ENCODE measurements around the gene AGPAT4. TPM values are rescaled to one million over a fixed set of nuclear protein-coding genes. Genes with fewer than 3 reads are reported as not detected.
"Not testable (repeated sequence)": the region's sequence is repeated elsewhere in the genome, so short reads cannot be mapped to it uniquely, and the experiment has no call there.

Gene AGPAT4
- total and polyA plus RNA-seq, 2 donors (not counting 3 experiments of a cell fraction or from before 2014, with no cell fraction given) = 10.2 to 15.2 TPM

GRCh38 chr6:161316531-161316930 is 42.7 kb upstream of the AGPAT4 start:
- no peaks in the 10 kb centered on the region for H3K4me1 ChIP-seq (ENCODE audit: control insufficient read depth, extremely low read depth, insufficient read depth, low read length)
- no peak for DNase-seq (ENCODE audit: low read depth, low spot score)
- POLR2A ChIA-PET = no interaction called here
- no peaks in the 10 kb centered on the region for H3K9me1 ChIP-seq (replicated peaks; ENCODE audit: control insufficient read depth, extremely low read depth, insufficient read depth, low read length)
- H3K36me3 ChIP-seq (ENCODE audit: control insufficient read depth in 2 of 2, extremely low read depth in 1 of 2, insufficient read depth in 2 of 2, low read length in 2 of 2) = no peaks in the 10 kb centered on the region
- H4K20me1 ChIP-seq (replicated peaks; ENCODE audit: control insufficient read depth, extremely low read depth, insufficient read depth, low read length) = no peaks in the 10 kb centered on the region
- TF ChIP-seq JUN (IDR thresholded peaks at IDR 0.05; ENCODE audit: borderline replicate concordance, insufficient read depth, insufficient read length, low read depth) (no peak), POLR2AphosphoS5 (IDR thresholded peaks at IDR 0.05; ENCODE audit: insufficient read depth, low read depth, low read length) (no peak), CTCF (IDR thresholded peaks at IDR 0.05; ENCODE audit: extremely low read depth in 1 of 2, insufficient read depth in 1 of 2, low read depth in 1 of 2, low read length in 2 of 2) (no peak), GATA2 (IDR thresholded peaks at IDR 0.05; ENCODE audit: insufficient read depth, insufficient read length, low read depth, low read length) (no peak)
- no peaks in the 10 kb centered on the region for H3K79me2 ChIP-seq (ENCODE audit: control insufficient read depth, insufficient read depth, low read length)
- no peak overlapping the region for H3K9ac ChIP-seq (replicated peaks; ENCODE audit: extremely low read depth, insufficient read depth, low read length)
- CTCF ChIA-PET = interaction anchor here (0.8 kb wide), 1 partner anchor 55 kb away, joined by 3 read pairs; no protein-coding TSS in a partner anchor
- H3K9me3 ChIP-seq (replicated peaks; ENCODE audit: control insufficient read depth, insufficient read depth, low read length) = no peaks in the 10 kb centered on the region
- no peaks in the 10 kb centered on the region for H3K27me3 ChIP-seq (ENCODE audit: control insufficient read depth in 2 of 2, insufficient read depth in 2 of 2, low read length in 2 of 2)
- dilution Hi-C loops (cut with MboI; ENCODE audit: extremely low pct_ligation_motif_present, low sequenced_read_pairs) = no loop called here
- H3K27ac ChIP-seq (ENCODE audit: insufficient read depth, low read depth, low read length) = no peak overlapping the region
- no peak overlapping the region for H2AFZ ChIP-seq (ENCODE audit: low read depth, low read length)
- intact Hi-C loops (cut with micrococcal nuclease) = no loop called here
- no peak for FAIRE-seq
- H3K4me2 ChIP-seq (ENCODE audit: insufficient read depth, low read length) = no peak overlapping the region
- no TSS peak for BruUV-seq (replicated peaks)
- no peak overlapping the region for H3K4me3 ChIP-seq (replicated peaks in 1 of 3; ENCODE audit: insufficient read depth in 1 of 3, low read depth in 1 of 3, low read length in 3 of 3)

- H3K36me3 ChIP-seq (ENCODE audit: control insufficient read depth in 2 of 2, extremely low read depth in 1 of 2, insufficient read depth in 2 of 2, low read length in 2 of 2); BruUV-seq (replicated peaks); H3K9me1 ChIP-seq (replicated peaks; ENCODE audit: control insufficient read depth, extremely low read depth, insufficient read depth, low read length); H3K4me3 ChIP-seq (replicated peaks in 1 of 3; ENCODE audit: insufficient read depth in 1 of 3, low read depth in 1 of 3, low read length in 3 of 3); H3K9me3 ChIP-seq (replicated peaks; ENCODE audit: control insufficient read depth, insufficient read depth, low read length); H3K79me2 ChIP-seq (ENCODE audit: control insufficient read depth, insufficient read depth, low read length); FAIRE-seq; DNase-seq (ENCODE audit: low read depth, low spot score); H3K27me3 ChIP-seq (ENCODE audit: control insufficient read depth in 2 of 2, insufficient read depth in 2 of 2, low read length in 2 of 2); H4K20me1 ChIP-seq (replicated peaks; ENCODE audit: control insufficient read depth, extremely low read depth, insufficient read depth, low read length); H3K4me2 ChIP-seq (ENCODE audit: insufficient read depth, low read length); dilution Hi-C loops (cut with MboI; ENCODE audit: extremely low pct_ligation_motif_present, low sequenced_read_pairs); H3K27ac ChIP-seq (ENCODE audit: insufficient read depth, low read depth, low read length); H3K9ac ChIP-seq (replicated peaks; ENCODE audit: extremely low read depth, insufficient read depth, low read length); POLR2A ChIA-PET; intact Hi-C loops (cut with micrococcal nuclease); H2AFZ ChIP-seq (ENCODE audit: low read depth, low read length); H3K4me1 ChIP-seq (ENCODE audit: control insufficient read depth, extremely low read depth, insufficient read depth, low read length): not testable (repeated sequence)
- CTCF ChIA-PET = interaction anchor here (0.8 kb wide), 1 partner anchor 56 kb away, joined by 3 read pairs; no protein-coding TSS in a partner anchor
Measured at GRCh38 chr6:161315246-161315917, 41.5 kb upstream of the AGPAT4 start.

GRCh38 chr6:161314541-161315245 is 40.8 kb upstream of the AGPAT4 start:
- H3K4me1 ChIP-seq (ENCODE audit: control insufficient read depth, extremely low read depth, insufficient read depth, low read length); dilution Hi-C loops (cut with MboI; ENCODE audit: extremely low pct_ligation_motif_present, low sequenced_read_pairs); POLR2A ChIA-PET; H3K4me3 ChIP-seq (replicated peaks in 1 of 3; ENCODE audit: insufficient read depth in 1 of 3, low read depth in 1 of 3, low read length in 3 of 3); H3K36me3 ChIP-seq (ENCODE audit: control insufficient read depth in 2 of 2, extremely low read depth in 1 of 2, insufficient read depth in 2 of 2, low read length in 2 of 2); H3K9me1 ChIP-seq (replicated peaks; ENCODE audit: control insufficient read depth, extremely low read depth, insufficient read depth, low read length); FAIRE-seq; H3K79me2 ChIP-seq (ENCODE audit: control insufficient read depth, insufficient read depth, low read length); H3K27me3 ChIP-seq (ENCODE audit: control insufficient read depth in 2 of 2, insufficient read depth in 2 of 2, low read length in 2 of 2); BruUV-seq (replicated peaks); H2AFZ ChIP-seq (ENCODE audit: low read depth, low read length); intact Hi-C loops (cut with micrococcal nuclease); H4K20me1 ChIP-seq (replicated peaks; ENCODE audit: control insufficient read depth, extremely low read depth, insufficient read depth, low read length); H3K9ac ChIP-seq (replicated peaks; ENCODE audit: extremely low read depth, insufficient read depth, low read length); CTCF ChIA-PET; H3K4me2 ChIP-seq (ENCODE audit: insufficient read depth, low read length); DNase-seq (ENCODE audit: low read depth, low spot score); H3K9me3 ChIP-seq (replicated peaks; ENCODE audit: control insufficient read depth, insufficient read depth, low read length); H3K27ac ChIP-seq (ENCODE audit: insufficient read depth, low read depth, low read length): not testable (repeated sequence)
